Stimulated activated CD8-positive, alpha-beta memory T cell treated with anti-CD3 and anti-CD28 coated beads, Interleukin-12 subunit alpha, Interleukin-12 subunit beta, amount 100 ng/mL, for 24 hours (primary cell): ENCODE data around the gene MAPKAP1.

Experiments used
- DNase-seq: peaks from one replicate; pipeline ENCODE4 v3.0.0-alpha.2; 2020; ENCODE audit errors: extremely low read depth

Gene MAPKAP1

GRCh38 chr9:125642311-125642710, 64.7 kb downstream of the MAPKAP1 start:
- no peak for DNase-seq

- no peak for DNase-seq
Measured at GRCh38 chr9:125639057-125639456, 68.0 kb downstream of the MAPKAP1 start.

- DNase-seq: no peak
Measured at GRCh38 chr9:125638239-125639045, 68.6 kb downstream of the MAPKAP1 start.

DNA sequence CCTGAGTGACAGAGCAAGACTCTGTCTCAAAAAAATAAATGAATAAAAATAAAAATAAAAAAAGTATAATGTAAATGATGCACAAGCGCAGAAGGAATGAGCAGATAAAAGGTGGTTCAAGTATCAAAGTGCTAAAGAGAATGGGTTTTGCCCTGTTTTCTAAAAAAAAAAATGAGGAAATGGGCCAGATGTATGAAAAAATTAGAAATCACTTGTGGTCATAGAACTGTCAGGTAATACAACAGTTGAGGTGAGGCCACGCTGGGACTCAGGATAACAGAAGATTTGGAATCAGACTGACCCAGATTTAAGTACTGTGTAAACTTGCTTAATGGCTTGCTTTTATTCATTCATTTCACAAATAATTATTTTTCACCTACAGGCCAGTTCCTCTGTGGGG, 69.8 kb downstream of the MAPKAP1 start:
- no peak for DNase-seq

DNA sequence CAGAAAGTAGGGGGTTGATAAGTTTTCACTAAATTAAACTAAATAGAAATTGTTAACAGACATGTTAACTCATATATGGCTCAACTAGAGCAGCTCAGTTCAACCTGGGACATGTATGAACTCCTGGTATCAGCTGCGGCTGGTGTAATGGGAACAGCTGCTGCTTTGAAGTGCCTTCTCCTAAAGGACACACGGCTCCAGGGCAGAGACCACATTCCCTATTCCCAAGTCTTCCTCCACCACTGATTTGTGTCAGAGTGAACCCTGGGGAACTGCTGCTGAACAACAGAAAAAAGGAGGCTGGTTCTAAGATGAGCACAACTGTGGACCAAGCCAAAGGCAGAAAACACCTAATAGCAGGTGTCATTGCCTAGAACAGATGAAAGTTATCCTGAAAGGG, 71.1 kb downstream of the MAPKAP1 start:
- DNase-seq: no peak

DNA sequence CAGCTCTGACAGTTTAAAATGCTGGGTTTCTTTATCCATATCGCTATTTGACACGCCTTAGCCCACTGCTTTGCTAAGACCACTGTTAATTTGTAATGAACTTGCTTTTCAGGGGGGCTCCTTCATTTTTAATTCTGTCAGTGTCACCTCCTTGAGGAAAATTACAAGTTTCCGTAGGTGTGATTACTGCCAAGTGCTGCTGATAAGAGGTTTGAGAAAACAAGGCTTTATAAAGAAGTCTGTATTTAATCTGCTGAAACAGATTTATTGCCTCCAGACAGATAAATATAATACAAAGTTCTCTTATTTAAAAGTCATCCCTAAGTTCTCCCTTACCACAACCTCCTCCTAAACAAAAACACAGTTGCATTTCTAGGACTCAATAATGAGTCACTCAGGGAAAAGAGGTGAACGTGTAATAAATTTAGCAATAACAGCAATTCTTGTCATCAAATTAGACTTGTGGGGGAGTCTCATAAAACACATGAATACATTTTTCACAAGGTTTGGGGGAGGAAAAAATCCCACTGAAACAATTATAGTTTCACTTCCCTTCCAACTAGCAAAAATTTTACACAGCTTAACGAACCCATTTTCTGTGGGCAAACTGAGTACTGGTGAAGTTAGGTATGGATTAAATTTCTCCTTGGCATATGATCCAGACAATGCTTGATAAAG, 72.8 kb downstream of the MAPKAP1 start:
- no peak for DNase-seq

- no peak for DNase-seq
Measured at GRCh38 chr9:125633116-125633745, 73.8 kb downstream of the MAPKAP1 start.

- DNase-seq: no peak
Measured at GRCh38 chr9:125632321-125633115, 74.5 kb downstream of the MAPKAP1 start.

DNA sequence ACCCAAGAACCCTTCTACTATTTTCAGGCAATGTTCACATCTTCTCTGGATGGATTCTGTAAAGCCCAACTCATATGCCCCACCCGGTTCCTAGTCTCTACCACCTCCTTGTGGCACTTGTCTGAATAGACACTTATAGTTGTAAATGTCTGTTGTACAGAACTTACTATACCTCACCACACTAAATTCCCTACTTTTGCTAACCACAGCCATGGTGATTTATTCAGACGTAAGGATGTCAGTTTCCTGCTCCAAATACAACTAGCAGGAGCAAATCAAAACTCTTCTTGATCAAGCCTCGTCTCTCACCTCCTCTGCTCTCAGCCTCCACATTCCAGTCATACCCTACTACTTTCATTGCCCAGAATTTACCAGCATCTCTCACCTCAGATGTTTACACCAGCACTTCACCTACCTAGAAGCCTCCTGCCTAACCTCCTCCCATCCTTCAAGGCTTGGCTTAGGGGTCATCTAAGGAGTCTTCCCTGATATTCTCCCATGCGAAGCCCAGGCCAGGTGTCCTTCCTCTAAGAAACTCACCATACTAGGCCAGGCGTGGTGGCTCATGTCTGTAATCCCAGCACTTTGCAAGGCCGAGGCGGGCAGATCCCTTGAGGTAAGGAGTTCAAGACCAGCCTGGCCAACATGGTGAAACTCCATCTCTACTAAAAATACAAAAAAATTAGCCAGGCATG, 75.5 kb downstream of the MAPKAP1 start:
- no peak for DNase-seq

DNA sequence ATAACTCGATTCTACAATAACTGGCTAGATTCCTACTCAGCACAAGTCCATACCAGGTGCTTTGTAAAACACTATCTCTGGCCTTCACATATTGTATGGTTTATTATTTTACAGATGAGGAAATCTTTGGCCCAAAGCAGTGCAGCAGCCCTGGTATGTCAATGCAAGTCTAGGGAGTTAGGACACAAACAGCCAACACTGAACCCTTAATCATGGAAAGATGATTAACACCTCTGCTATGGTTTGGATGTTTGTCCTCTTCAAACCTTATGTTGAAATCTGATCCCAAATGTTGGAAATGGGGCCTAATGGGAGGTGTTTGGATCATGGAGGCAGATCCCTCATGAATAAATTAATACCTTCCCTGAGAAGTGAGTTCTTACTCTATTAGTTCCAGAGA, 76.6 kb downstream of the MAPKAP1 start:
- DNase-seq: no peak

GRCh38 chr9:125629446-125629845, 77.6 kb downstream of the MAPKAP1 start:
- DNase-seq: no peak

DNA sequence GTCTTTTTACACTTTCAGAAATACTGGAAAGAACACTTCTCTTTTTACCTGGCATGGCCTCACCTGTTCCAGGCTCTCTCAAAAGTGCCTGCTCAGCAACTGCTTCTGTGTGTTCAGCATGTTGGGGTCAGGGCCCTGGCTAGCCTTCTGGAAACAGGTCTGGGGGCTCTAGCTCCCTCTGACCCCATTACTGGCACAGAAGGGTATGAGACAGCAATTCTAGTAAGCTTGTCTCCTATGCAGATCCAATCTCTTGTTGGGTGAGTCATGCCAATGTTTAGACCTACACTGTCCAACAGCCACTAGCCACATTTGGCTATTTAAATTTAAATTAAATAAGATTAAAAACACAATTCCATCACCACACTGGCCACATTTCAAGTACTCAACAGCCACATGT, 80.8 kb downstream of the MAPKAP1 start:
- DNase-seq: no peak

DNA sequence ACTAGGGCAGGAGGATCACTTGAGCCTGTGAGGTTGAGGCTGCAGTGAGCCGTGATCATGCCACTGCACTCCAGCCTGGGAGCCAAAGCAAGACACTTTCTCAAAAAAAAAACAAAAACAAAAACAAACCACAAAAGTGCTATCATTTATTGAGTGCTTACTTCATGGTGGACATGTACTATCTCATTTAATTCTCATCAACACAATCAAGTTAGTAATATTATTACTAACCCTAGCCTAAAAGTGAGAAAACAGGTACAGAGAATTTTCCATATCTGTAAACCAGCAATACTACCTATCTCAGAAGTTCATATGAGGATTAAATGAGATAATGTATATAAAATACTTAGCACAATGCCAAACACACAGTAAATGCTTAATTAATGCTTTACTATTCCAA, 85.8 kb downstream of the MAPKAP1 start:
- no peak for DNase-seq

- no peak for DNase-seq
Measured at GRCh38 chr9:125620216-125620615, 86.8 kb downstream of the MAPKAP1 start.

- DNase-seq: no peak
Measured at GRCh38 chr9:125617087-125617486, 89.9 kb downstream of the MAPKAP1 start.

- DNase-seq: no peak
Measured at GRCh38 chr9:125613141-125613540, 93.9 kb downstream of the MAPKAP1 start.

GRCh38 chr9:125612616-125613015, 94.4 kb downstream of the MAPKAP1 start:
- DNase-seq: no peak

- DNase-seq: no peak
Measured at GRCh38 chr9:125611121-125611765, 95.8 kb downstream of the MAPKAP1 start.

DNA sequence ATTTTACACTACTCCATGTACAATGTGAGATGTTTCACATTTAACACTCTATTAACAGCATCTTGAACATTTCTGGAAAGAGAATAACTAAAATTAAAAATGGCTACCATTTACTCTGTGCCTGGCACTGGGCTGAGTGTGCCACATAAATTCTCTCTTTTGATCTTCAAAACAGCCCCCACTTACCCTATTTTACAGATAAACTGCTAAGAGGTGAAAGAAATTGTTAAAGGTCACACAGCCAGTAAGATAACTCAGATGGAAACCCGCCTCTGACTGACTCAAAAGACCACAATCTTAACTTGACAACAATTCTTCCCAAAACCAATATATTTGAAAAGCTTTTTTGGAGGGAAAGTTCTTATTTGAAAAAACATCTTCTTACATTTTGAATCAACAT, 97.3 kb downstream of the MAPKAP1 start:
- DNase-seq: no peak

DNA sequence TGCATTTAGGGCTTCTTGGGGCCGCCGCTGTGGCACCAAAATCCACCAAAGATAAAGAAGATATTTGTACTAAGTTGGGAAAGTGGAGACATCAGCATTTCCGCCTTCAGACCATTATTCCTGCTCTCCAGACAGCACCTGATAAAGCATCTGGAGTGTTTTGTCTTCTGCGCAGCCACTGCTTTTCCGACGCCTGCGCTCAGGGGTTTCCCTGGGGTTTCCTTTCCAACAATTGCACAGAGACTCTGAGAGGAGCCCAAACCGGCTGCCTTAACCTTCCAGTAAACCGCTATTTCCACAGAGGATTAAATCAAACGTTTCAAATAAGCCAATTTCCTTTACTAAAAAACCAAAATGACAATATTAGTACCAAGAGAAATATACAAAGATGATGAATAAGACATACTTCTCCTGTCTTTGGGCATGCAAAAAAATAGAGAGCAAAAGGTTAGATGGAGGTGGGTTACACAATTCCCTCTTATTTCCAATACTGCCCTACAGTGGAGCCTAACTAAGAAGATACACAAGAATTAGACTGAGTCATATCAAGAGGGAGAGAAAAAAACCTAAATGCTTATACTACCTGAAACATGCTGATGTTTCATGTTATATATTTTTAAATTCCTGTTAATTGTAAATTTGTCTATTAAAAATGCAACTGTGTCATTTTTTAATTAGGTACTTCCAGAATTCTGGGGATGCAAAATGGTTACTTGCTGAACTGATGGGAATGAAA, 98.4 kb downstream of the MAPKAP1 start:
- DNase-seq: no peak
